IPS DF 4.7 (cell line): ENCODE data around the gene NSFL1C.

Experiments used
- DNase-seq: peaks from one replicate; pipeline ENCODE4 v3.0.0-alpha.2; 2013; ENCODE audit warnings: low spot score; ENCODE audit errors: extremely low read depth

The NSFL1C gene

DNA sequence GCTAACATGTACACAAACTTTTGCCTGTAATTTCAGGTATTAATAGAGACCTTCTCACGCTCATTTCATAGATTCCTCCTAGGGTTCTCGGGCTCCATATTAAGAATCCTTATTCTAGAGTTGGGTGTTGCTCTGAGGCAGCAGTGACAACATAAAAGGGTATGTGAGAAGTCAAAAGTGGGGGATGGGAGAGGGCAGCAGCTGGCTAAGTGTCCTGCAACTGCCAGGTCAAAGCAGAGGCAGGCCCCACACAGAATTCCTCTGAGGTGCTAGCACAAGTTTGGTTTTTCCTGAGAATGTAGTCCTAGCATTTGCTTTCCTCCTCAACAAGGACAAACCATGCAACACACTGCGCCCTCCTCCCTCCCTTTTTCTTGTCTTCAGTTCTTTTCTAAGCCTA is 4.6 kb downstream of the NSFL1C start:
- DNase-seq, result no peak

DNA sequence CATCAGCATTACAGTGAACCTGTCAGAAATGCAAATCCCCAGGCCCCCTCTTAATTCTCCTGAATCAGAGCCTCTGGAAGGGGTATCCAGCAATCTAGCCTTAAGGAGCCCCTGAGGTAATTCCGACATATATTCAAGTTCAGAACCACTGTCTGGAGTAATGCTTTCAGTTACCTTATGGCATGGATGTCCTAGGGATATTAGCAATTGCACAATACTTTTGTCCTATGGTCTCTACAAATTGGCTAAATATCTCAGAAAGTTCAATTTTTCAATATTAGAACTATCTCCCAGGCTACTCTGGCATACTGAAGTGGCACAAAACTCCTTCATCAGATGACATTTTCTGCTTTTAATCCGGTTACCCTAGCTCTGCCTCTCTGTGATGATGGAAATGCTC is 6.4 kb downstream of the NSFL1C start:
- no peak for DNase-seq

DNA sequence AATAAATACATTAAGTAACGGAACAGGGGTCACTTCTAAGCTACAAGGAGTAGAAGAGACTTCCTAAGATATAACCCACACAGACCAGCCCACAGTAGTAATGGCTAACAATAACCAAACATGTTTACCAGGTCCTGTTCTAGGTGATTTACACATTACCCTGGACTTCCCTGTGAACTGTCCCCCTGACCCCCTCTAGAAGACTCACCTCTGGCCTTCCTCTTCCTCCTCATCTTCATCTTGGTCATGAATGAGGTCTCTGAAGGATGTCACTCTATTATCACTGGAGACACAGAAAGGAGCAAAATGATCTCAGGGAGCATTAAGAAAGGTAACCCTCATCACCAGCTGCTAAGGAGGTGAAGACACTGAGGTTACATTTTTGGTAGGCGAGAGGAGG is 8.7 kb downstream of the NSFL1C start:
- no peak for DNase-seq

DNA sequence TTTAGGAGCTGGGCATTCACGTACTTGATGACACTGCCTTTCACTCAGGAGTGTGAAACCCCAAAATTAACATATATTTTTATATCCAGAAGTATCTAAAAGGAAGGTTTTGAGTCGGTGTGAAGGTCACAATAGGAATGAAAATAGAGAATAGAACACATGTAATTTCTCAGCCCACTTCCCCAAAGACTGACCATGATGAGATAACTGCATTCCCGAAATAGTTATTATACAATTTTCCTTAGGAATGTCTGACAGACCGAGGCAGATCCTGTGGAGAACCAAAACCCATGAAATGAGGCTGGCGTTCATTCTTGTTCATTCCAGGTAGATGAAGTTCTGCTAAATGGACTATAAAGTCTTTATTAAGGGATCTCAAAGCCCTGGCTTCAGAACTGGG is 10.3 kb downstream of the NSFL1C start:
- no peak for DNase-seq

DNA sequence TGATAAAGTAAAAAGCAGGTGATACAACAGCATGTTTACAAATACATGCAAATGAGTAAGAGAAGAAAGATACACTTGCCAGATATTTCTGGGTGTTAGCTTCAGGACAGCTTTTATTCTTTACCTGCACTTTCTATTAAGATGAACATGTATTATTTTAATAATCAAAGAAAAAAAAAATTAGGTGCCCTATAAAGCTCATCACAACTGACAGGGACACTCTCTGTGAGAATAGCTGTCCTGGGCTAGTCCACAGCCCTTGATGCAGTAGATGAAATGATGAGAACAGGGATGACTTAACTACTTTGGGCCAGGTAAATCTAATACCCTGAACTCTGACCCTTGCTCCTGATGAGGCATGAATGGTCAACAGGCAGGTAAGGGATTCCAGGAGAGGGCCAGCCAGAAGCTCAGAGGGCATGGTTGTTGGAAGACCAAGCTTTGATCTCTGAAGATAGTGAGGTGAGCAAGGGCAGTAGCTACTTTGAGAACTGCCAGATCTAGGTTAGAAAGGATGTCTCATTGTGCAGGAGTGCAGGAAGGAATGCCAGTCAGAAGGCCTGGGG is 15.6 kb downstream of the NSFL1C start:
- DNase-seq, result no peak

DNA sequence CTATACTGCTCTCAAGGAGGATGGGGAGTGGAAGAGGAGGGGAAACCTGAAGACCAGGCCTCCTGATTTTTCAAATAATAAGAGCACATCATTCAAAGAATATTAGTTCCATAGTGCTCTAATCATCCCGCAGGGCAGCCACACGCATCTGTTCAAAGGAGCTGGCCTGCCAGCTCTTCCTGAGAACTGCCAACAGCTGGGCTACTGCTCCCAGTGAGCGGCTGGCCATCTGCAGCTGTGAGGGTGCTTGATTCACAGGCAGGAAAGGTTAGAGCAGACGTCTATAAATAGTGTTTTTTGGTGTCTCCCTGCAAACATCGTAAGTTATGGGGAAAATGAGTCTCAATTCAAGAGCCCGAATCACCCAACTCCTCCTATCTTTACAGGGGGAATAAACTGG is 17.3 kb downstream of the NSFL1C start:
- DNase-seq, result no peak

DNA sequence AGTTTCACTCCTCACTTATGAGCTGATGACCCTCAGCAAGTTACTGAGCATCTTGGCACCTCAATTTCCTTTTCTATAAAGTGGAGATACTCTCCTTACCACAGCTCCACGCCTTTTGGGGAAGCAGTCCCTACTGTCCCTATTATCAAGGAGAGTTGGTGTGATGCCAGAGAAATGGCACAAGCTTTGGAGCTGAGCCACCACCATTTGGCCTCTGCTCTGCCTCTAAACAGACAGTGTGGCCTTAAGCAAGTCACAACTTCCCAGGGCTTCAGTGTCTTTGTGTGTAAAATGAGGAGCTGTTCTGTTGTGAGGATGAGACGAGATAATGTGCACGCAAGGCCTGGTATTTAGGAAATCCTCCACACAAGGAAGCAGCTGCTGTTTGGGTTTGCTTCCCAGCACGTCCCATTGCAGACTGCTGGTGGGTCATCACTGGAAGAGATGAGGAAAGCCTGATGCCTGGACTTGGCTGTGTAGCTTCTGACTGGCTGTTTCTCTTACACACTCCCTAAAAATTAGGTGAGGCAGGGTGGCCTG is 18.5 kb downstream of the NSFL1C start:
- no peak for DNase-seq

DNA sequence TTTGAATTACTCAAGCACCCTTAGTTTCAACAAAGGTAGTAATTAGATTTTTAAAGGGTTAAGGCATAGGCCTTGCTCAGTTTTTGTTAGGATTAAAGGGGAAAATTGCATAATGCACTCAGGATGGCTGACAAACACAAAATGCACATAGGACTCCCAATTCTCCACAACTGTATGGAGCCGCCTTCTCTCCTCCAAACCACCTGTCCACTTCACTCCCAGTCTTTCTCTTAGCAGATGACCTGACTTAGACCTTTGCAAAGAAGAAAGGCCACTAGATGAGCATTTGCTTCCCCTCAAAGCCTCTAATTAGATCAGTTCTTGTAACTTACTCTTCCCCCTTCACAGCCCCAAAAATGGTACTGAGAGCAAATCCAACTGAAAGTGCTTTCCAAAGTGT is 20.1 kb downstream of the NSFL1C start:
- no peak for DNase-seq

DNA sequence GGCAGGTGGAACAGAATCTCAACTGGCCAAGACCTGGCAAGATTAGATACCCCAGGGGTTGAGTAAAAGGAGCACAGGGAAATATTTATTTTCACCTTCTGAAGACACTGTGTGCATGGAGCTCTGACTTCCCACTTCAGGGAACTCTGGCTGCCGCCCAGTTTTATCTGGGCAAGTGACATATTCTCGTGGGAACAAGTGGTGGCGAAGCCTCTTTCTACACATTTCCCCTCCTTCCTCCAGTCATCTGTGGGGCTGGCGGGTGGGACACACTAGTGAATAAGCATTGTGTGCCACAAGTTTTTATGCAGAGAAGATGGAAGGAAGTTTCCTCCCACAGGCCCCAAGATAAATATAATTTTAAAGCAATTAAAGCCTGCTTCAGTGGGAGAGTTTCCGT is 23.6 kb downstream of the NSFL1C start:
- DNase-seq, result no peak

DNA sequence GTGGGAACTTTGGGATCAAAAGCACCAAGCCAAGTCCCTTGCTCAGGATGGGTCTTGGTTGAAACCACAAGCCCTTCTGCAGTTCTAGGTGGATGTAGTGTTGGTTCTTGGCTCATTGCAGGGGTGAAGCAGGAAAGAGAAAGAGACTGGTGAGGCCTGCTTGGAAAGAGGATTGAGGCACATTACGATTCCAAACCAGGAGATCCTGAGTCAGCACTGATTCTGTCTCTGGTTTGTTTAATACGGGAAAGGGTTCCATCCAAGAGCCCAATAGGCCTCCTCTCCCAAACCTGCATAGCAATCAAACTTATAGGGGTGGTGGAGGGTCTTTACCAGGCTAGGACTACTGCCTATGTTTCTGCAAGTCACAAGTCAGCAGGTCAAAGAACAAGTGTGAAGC is 24.3 kb downstream of the NSFL1C start:
- no peak for DNase-seq

DNA sequence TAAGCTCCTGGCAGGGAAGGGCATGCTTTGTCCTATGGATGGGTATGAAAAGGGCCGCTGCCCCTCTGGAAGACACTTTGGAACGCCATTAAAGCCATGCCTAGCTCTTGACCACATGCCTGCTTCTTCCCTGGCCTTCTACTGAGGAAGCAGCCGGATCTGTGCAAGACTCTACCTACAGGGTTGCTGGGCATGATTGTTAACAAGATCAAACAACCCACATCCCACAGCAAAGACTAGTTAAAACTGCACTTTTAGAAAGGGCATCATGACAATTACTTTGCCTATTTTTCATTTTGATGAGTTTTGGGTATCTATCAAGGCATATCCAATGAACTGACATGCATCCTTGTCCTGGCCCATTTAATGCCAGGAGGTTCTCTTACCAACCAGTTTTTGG is 25.5 kb downstream of the NSFL1C start:
- DNase-seq, result no peak

DNA sequence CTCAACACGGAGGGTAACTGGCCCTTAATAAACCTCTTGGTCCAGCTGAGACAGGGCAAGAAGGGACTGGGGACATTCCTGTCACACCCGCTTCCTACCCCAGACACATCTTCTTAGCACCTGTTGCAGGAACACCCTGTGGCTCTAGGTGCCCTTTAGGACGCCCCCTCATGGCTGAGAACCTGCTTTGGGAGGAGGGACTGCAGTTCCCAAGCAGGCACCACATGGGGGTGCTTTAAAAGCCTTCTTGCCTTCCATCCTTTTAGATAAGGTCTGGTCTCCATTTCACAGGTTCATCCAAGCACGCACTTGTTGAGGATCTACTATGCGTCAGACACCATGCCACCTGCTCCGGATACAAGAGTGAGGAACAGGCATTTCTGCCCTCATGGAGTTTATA is 26.6 kb downstream of the NSFL1C start:
- DNase-seq, result no peak

DNA sequence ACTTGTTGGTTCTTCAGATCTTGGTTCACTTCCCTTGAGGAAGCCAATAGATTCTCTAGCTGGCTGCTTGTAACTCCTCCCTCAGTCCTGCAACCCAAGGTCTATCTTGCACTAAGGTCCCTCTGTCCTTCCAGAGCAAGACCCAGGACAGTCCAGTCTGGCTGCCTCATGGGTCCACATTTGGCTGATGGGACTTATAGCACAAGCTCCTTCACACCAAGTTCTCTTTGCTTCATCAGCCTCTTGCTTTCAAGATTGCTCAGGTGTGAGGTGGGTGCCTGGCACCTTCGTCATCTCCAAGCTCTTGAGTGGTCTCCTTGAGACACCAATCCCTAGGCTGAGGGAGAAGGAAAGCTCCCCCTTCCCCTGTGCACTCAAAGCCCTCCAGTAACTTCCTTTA is 28.3 kb downstream of the NSFL1C start:
- no peak for DNase-seq

DNA sequence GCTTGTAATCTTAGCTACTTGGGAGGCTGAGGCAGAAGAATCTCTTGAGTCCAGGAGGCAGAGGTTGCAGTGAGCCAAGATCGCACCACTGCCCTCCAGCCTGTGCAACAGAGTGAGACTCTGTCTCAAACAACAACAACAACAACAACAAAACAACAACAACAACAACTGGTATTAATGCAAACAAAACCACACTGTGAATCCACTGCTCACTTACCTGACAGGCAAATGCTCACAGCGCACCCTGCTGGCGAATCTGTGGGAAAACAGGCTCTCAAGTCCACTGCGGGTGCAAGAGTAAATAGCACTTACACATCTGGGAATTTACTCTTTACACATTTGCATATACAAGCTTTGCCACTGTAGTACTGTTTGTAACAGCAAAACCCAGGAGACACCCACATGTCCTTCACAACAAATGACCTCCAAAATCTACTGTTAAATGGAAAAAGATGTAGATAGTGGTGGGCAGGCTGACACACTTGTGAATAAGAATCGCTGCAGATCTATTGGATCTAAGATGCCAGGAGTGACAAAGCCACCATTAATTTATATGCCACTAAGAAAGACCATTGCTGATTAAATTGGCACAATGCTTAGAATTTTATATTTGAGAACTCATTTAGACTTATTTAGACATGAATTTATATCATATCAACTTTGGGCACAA is 29.3 kb downstream of the NSFL1C start:
- DNase-seq, result no peak

DNA sequence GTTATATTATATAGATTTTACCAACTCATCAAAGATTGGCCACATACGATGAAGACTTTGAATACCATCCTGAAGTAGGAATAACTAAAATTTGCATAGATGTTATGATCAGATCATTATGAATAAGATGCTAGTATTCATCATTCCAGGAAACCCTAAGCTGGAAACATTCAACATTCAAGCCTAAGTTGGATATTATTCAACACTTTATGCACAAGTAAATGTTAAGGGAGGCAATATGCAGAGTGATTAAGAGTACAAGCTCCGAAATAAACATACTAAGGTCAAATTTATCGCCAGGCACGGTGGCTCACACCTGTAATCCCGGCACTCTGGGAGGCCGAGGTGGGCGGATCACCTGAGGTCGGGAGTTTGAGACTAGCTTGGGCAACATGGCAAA is 30.4 kb downstream of the NSFL1C start:
- DNase-seq, result no peak

DNA sequence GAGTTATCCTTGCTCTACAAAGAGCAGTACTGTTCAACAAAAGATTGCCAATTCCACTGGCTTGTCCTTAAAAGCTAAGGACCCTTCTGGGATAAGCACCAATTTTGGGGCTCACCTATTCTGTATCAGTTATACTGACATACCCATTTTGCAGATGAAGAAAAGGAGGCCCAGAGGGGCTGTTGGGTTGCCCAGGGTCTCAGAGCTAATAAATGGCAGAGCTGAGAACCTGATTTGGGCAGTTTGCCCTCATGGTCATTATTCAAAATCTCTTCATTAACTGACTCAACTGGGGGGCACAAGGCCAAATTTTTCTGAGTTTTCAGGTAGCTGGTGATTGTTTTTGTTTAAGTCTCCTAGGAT is 31.3 kb downstream of the NSFL1C start:
- DNase-seq, result no peak

DNA sequence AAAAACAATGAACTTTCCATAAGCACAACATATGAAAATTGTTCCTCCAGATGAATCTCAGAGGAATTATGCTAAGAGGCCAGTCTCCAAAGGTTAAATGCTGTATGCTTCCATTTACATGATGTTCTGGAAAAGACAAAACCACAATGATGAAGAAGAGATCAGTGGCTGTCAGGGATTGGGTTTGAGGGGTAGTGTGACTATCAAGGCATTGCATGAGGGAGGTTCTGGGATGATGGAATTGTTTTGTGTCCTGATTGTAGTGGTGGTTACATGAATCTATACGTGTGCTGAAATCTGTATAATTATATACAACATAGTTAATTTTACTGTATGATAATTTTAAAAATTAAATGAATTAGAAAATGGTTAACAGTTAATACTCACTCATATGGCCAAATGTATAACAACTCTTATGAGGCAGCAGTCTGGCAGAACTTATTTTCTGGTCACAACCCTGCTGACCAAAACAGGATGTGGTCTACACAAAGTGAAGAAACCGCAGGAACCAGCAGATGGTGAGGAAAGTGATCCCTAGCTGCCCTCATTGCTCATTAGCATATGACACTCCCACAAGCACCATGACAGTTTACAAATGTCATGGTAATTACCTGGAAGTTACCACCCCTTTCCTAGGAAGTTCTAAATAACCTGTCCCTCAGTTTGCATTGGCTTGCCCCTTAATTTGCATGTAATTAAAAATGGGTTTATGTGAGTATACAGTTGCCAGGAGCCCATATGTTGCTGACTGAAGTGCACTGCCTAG is 31.9 kb downstream of the NSFL1C start:
- DNase-seq, result no peak

DNA sequence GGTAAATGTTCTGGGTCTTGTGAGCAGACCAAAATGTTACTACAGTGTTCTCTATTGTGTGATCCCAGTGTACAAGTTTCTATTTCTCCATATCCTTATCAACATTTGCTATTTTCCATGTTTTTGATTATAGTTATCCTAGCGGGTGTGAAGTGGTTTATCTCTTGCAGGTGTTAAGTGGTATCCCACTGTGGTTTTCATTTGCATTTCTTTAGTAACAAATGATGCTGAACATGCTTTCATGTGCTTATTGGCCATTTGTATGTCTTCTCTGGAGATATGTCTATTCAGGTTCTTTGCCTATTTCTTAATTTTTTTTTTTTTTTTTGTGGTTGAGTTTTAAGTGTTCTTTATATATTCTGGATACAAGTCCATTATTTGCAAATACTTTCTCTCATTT is 35.5 kb downstream of the NSFL1C start:
- DNase-seq, result no peak

DNA sequence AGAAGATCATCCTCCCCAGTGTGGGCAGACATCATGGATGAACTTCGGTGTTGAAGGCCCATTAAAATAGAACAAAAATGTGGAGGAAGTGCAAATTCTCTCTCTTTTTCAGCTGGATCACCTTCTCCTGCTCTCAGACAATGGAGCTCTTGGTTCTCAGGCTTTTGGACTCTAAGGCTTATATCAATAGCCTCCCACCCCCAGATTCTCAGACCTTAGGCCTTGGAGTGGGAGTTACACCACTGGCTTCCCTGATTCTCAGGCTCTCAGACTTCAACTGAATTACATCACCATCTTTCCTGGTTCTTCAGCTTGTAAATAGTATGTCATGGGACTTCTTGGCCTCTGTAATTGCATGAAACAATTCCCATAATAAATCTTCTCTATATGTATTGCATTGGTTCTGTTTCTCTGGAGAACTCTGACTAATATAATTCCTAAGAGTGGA is 36.6 kb downstream of the NSFL1C start:
- DNase-seq, result no peak

DNA sequence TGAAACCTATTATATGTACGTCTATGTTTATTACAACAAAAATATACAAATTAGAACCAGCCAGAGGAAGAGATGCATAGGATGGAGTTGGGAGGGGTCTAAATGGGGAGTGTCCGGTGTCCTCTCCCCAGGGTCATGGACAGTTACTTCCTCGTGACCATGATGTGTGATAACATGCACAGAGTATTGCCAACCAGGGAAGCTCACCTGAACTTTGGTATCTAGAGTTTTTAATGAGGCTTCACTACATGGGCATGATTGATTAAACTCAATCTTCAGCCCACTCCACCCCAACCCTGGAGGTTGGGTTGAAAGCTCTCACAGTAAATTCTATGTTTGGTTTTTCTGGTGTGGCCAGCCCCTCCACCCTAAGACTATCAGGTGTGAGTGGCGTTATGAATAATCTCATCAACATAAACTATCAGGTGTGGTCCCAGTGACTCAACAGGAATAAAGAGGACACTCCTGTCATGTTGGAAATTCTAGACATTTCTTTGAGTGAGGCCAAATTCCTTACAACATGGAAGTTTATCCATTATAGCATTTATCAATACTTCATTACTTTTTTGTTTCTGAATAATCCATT is 37.4 kb downstream of the NSFL1C start:
- no peak for DNase-seq

DNA sequence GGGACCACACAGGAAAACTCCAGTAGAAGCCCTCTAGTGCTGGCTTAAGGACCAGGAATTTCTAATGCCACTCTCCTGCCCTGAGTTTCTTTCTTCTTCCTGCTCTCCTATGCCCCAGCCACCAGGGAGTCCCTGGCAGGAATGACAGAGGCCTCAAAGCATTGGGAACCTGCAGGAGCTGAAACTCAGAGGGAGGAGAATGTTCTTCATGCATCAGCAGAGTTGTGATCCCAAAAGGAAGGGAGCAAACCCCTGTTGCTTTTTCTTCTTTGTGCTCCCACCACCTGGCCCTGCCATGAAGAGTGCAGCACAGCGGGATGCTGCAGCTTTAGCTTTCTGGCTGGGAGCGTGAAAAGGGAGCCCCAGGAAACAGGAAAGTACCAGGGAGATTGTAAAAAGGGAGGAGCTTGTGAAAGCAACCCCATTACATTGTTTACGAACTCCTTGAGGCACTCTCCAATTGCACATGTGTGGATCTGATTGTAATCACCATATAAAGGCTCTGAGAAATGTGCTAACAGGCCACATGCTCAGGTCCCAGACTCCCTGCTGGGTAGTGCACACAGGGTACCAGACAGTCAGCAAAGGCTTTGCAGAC is 39.1 kb downstream of the NSFL1C start:
- peak; percentile 78 for DNase-seq
